Measurements from ENCODE around the gene MFAP5.

GRCh38 chr12:8680533-8680932 is 17.9 kb upstream of the MFAP5 start:
- TF ChIP-seq CTCF (IDR thresholded peaks at IDR 0.05) (no peak), POLR2A (IDR thresholded peaks at IDR 0.05) (no peak), POLR2AphosphoS5 (IDR thresholded peaks at IDR 0.05) (no peak)
